ENCODE results near the gene XKR7.

The XKR7 gene

GRCh38 chr20:31922588-31922987 is 45.4 kb upstream of the XKR7 start:
- H3K36me3 ChIP-seq = no peaks in the 10 kb centered on the region
- H3K27me3 ChIP-seq = peaks cover 5% of the 10 kb centered on the region
- no peak overlapping the region for H3K27ac ChIP-seq
- H3K4me1 ChIP-seq (ENCODE audit: control insufficient read depth in 1 of 2, insufficient read depth in 1 of 2, low read depth in 1 of 2, low read length in 1 of 2) = no peaks in the 10 kb centered on the region
- no peak for TF ChIP-seq CTCF (IDR thresholded peaks at IDR 0.05)
- no peak overlapping the region for H3K4me3 ChIP-seq (ENCODE audit: low read depth in 1 of 2, low read length in 1 of 2)
- H3K9me3 ChIP-seq = no peaks in the 10 kb centered on the region

GRCh38 chr20:31923388-31924331 is 44.3 kb upstream of the XKR7 start:
- Histone ChIP-seq H3K9me3 (no peaks in the 10 kb centered on the region), H3K27me3 (peaks cover 5% of the 10 kb centered on the region)

GRCh38 chr20:31924561-31924960 is 43.4 kb upstream of the XKR7 start:
- no peak for TF ChIP-seq CTCF (IDR thresholded peaks at IDR 0.05)

More at GRCh38 chr20:31923388-31924331, 44.3 kb upstream of the XKR7 start:
- Histone ChIP-seq H3K4me1 (ENCODE audit: control insufficient read depth in 1 of 2, insufficient read depth in 1 of 2, low read depth in 1 of 2, low read length in 1 of 2) (no peaks in the 10 kb centered on the region), H3K4me3 (ENCODE audit: low read depth in 1 of 2, low read length in 1 of 2) (no peak overlapping the region), H3K36me3 (no peaks in the 10 kb centered on the region), H3K27ac (no peak overlapping the region)
- no peak for TF ChIP-seq CTCF (IDR thresholded peaks at IDR 0.05)

GRCh38 chr20:31925631-31926030 is 42.3 kb upstream of the XKR7 start:
- Histone ChIP-seq H3K27ac (no peak overlapping the region), H3K36me3 (no peaks in the 10 kb centered on the region), H3K27me3 (peaks cover 5% of the 10 kb centered on the region), H3K4me3 (ENCODE audit: low read depth in 1 of 2, low read length in 1 of 2) (no peak overlapping the region), H3K4me1 (ENCODE audit: control insufficient read depth in 1 of 2, insufficient read depth in 1 of 2, low read depth in 1 of 2, low read length in 1 of 2) (no peaks in the 10 kb centered on the region), H3K9me3 (no peaks in the 10 kb centered on the region)
- TF ChIP-seq CTCF (IDR thresholded peaks at IDR 0.05) = no peak

More at GRCh38 chr20:31924561-31924960, 43.4 kb upstream of the XKR7 start:
- H3K27me3 ChIP-seq = peaks cover 5% of the 10 kb centered on the region
- H3K9me3 ChIP-seq = no peaks in the 10 kb centered on the region
- H3K27ac ChIP-seq = no peak overlapping the region
- no peaks in the 10 kb centered on the region for H3K4me1 ChIP-seq (ENCODE audit: control insufficient read depth in 1 of 2, insufficient read depth in 1 of 2, low read depth in 1 of 2, low read length in 1 of 2)
- no peaks in the 10 kb centered on the region for H3K36me3 ChIP-seq
- H3K4me3 ChIP-seq (ENCODE audit: low read depth in 1 of 2, low read length in 1 of 2) = no peak overlapping the region

DNA sequence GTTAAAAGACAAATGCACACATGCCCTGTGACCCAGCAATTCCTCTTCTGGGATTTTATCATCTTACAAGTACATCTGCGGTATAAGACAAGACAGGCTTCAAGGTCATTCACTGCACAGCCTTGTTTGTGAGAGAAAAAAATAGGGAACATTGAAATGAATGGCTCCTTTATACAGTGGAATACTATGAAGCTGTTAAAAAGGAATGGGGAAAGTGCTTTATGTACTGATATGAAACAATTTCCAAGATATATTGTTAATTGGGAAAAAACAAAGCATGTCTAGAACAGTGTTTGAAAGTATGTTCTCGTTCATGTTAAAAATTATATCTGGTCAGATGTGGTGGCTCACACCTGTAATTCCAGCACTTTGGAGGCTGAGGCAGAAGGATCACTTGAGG is 41.5 kb upstream of the XKR7 start:
- Histone ChIP-seq H3K4me3 (ENCODE audit: low read depth in 1 of 2, low read length in 1 of 2) (no peak overlapping the region), H3K27me3 (peaks cover 5% of the 10 kb centered on the region), H3K36me3 (no peaks in the 10 kb centered on the region), H3K27ac (no peak overlapping the region), H3K4me1 (ENCODE audit: control insufficient read depth in 1 of 2, insufficient read depth in 1 of 2, low read depth in 1 of 2, low read length in 1 of 2) (no peaks in the 10 kb centered on the region), H3K9me3 (no peaks in the 10 kb centered on the region)
- TF ChIP-seq CTCF (IDR thresholded peaks at IDR 0.05) = no peak
